Gastrocnemius medialis (tissue), 4 donors: Measurements from ENCODE around the gene TXNRD1. TPM values are rescaled to one million over a fixed set of nuclear protein-coding genes. Genes with fewer than 3 reads are reported as not detected.

Experiments
- ATAC-seq, 2 donors: fragments of 150-250 bp; one replicate each; pipeline ENCODE4 v1.9.1; 2016
- DNase-seq, 2 donors: peaks; one replicate each; pipeline ENCODE4 v3.0.0-alpha.2; 2019
- H3K27ac ChIP-seq, 4 donors: fragments of 200-600 bp; sonication (generic); 1 replicate in 1 of 4; 2 replicates in 3 of 4; pipeline ENCODE4 v1.5.1; 2016 to 2018; ENCODE audit warnings: mild to moderate bottlenecking in 2 of 4, moderate library complexity in 1 of 4
- H3K27me3 ChIP-seq, 3 donors: fragments of 200-600 bp; sonication (generic) in 2 of 3; 1 replicate in 1 of 3; 2 replicates in 2 of 3; pipeline versions ENCODE4 v1.5.1 to v1.6.0; 2016 to 2019; ENCODE audit warnings: mild to moderate bottlenecking in 1 of 3, moderate library complexity in 1 of 3
- H3K36me3 ChIP-seq, 2 donors: fragments of 200-600 bp; sonication (generic) in 1 of 2; one replicate each; pipeline ENCODE4 v1.5.1; 2017 to 2018
- H3K4me1 ChIP-seq, 2 donors: fragments of 200-600 bp; sonication (generic) in 1 of 2; one replicate each; pipeline ENCODE4 v1.5.1; 2016 to 2017; ENCODE audit warnings: mild to moderate bottlenecking in 2 of 2
- H3K4me3 ChIP-seq, 4 donors: fragments of 200-600 bp; sonication (generic) in 3 of 4; 1 replicate in 1 of 4; 2 replicates in 3 of 4; pipeline ENCODE4 v1.5.1; 2016 to 2019; ENCODE audit warnings: mild to moderate bottlenecking in 2 of 4
- H3K9me3 ChIP-seq, 3 donors: fragments of 200-600 bp; sonication (generic) in 2 of 3; 1 replicate in 1 of 3; 2 replicates in 2 of 3; pipeline ENCODE4 v1.5.1; 2016 to 2019
- POLR2A ChIP-seq, 2 donors: fragments of 450-650 bp; IDR thresholded peaks; one replicate each; pipeline ENCODE4 v1.6.1; 2017; ENCODE audit warnings: antibody characterized with exemption in 2 of 2, mild to moderate bottlenecking in 2 of 2, moderate library complexity in 2 of 2
- in situ Hi-C, 4 donors: fragments of 200-750 bp; cut with MboI; loops; one replicate each; pipeline versions ENCODE4 v1.15.0 to v1.8.0; 2017; ENCODE audit warnings: low sequenced_read_pairs in 4 of 4
- intact Hi-C: fragments of 100-400 bp; cut with DNase I; formaldehyde crosslinking; loops from one replicate; pipeline ENCODE4 v1.15.1; 2023; ENCODE audit warnings: low total_unique reads
- total RNA-seq, 4 donors: library from RNA; depleted of rRNA; stranded (reverse); fragments of >200 nt; gene quantifications; one replicate each; pipeline versions ENCODE4 v1.1.0 to v1.2.3, GENCODE V29; 2016
- TF ChIP-seq, protein P1 (sequence below), 5 experiments: fragments of 450-650 bp in 3 of 5; fragments of 200-600 bp in 2 of 5; sonication (generic) in 2 of 5; IDR thresholded peaks in 4 of 5; conservative IDR thresholded peaks in 1 of 5; 1 replicate in 4 of 5; 2 replicates in 1 of 5; pipeline ENCODE4 v1.5.1; 2016 to 2019; ENCODE audit warnings: antibody characterized with exemption in 5 of 5, mild to moderate bottlenecking in 3 of 5, moderate library complexity in 3 of 5

Gene TXNRD1
- total RNA-seq, 4 donors from 2014 or later = 96.6 to 139 (median 118) TPM

DNA sequence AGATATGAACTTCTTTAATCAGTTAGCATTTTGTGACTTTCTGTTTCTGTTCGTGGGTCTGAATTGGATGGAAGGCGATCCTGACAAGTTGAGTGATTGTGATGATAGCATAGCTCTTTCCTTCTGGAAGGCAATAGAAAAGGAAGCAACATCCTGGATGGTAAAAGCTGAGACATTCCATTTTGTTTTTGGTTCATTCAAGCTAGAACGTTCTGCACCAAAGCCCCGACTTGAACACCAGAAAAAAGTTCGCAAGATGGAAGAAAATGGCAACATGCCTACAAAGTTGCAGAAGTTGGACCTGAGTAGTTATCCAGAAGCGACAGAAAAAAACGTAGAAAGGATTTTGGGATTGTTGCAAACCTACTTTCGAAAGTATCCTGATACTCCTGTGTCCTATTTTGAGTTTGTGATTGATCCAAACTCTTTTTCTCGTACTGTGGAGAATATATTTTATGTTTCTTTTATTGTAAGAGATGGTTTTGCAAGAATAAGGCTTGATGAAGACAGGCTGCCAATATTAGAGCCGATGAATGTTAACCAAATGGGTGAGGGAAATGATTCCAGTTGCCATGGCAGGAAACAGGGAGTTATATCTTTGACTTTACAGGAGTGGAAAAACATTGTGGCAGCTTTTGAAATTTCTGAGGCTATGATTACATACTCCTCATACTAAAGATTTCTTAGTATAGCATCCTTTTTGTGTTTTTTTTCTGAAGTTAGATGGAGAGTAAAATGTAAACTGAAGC lies 88.9 kb downstream of the TXNRD1 start:
- no peak for DNase-seq
- no peak for ATAC-seq
- Histone ChIP-seq H3K27ac (peak overlapping the region; percentile 73 to 86 (median 80)), H3K36me3 (peaks cover 0 to under 1% of the 10 kb centered on the region in 2 donors), H3K4me1 (peaks cover 51 to 56% of the 10 kb centered on the region in 2 donors), H3K27me3 (no peaks in the 10 kb centered on the region), H3K4me3 (peak overlapping the region; percentile 47 to 57 (median 54)), H3K9me3 (no peaks in the 10 kb centered on the region)
- TF ChIP-seq, protein P1, sequence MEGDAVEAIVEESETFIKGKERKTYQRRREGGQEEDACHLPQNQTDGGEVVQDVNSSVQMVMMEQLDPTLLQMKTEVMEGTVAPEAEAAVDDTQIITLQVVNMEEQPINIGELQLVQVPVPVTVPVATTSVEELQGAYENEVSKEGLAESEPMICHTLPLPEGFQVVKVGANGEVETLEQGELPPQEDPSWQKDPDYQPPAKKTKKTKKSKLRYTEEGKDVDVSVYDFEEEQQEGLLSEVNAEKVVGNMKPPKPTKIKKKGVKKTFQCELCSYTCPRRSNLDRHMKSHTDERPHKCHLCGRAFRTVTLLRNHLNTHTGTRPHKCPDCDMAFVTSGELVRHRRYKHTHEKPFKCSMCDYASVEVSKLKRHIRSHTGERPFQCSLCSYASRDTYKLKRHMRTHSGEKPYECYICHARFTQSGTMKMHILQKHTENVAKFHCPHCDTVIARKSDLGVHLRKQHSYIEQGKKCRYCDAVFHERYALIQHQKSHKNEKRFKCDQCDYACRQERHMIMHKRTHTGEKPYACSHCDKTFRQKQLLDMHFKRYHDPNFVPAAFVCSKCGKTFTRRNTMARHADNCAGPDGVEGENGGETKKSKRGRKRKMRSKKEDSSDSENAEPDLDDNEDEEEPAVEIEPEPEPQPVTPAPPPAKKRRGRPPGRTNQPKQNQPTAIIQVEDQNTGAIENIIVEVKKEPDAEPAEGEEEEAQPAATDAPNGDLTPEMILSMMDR (IDR thresholded peaks at IDR 0.05 in 4 of 5, conservative IDR thresholded peaks at IDR 0.05 in 1 of 5) = no peak
- TF ChIP-seq POLR2A (IDR thresholded peaks at IDR 0.05) = no peak
- intact Hi-C loops (no loop called here), in situ Hi-C loops (loop anchor here in 1 of 4 donors (10.0 kb wide), 1 partner anchor 90 kb away; the partner anchor contains the start of gene TXNRD1)

DNA sequence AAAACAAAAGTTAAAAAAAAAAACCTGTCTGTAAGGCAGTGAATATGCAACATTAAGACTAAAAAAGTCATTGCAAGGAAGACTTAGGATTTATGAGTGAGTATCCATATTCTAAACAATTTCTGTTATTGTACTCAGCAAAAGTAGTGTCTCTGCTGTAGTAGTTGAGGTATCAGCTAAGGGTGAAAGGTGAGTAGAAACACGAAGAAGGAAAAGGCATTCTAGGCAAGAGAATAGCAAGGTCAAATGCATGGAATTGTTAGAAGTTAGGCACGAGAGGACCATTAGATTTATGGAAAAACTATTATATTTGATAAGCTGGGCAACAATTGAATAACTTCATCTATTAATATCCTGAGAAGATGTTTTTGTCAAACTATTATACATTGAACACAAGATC lies 89.8 kb downstream of the TXNRD1 start:
- peaks cover 49 to 51% of the 10 kb centered on the region in 2 donors for H3K4me1 ChIP-seq

DNA sequence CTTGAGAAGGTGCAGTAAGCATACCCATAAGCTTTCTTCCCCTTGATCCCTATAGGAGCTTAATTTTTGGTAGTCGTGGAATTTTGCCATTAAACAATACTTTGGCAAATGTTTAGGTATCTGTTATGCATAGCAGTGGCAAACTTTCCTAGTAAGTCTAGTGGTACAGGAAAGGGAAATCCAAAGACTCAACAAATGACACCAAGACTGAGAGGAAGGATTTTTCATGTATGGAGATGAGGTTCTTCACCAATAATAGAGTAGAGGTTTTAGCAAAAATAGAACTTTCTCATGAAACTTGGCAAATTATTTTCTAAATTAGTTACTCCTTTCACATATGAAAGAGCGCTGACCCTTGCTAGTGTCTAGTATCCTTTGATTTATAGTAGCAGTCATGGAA lies 90.8 kb downstream of the TXNRD1 start:
- ATAC-seq = no peak
- intact Hi-C loops = no loop called here
- no peaks in the 10 kb centered on the region for H3K27me3 ChIP-seq
- TF ChIP-seq POLR2A (IDR thresholded peaks at IDR 0.05) = no peak
- TF ChIP-seq, protein P1 (IDR thresholded peaks at IDR 0.05 in 4 of 5, conservative IDR thresholded peaks at IDR 0.05 in 1 of 5) = no peak
- H3K9me3 ChIP-seq = no peaks in the 10 kb centered on the region
- in situ Hi-C loops = loop anchor here in 1 of 4 donors (10.0 kb wide), 1 partner anchor 92 kb away; the partner anchor contains the start of gene TXNRD1
- H3K27ac ChIP-seq = peak overlapping the region in 3 of 4 donors; percentile 11 to 40 (median 12)
- no peak for DNase-seq
- no peak overlapping the region for H3K4me3 ChIP-seq
- peaks cover 0 to 17% of the 10 kb centered on the region in 2 donors for H3K36me3 ChIP-seq
- H3K4me1 ChIP-seq = peaks cover 47 to 51% of the 10 kb centered on the region in 2 donors

More for the DNA sequence above, 89.8 kb downstream of the TXNRD1 start:
- no peak overlapping the region for H3K4me3 ChIP-seq
- no peaks in the 10 kb centered on the region for H3K9me3 ChIP-seq
- peaks cover 0 to 8% of the 10 kb centered on the region in 2 donors for H3K36me3 ChIP-seq
- intact Hi-C loops = no loop called here
- ATAC-seq = no peak
- H3K27me3 ChIP-seq = no peaks in the 10 kb centered on the region
- no peak for DNase-seq
- no peak overlapping the region for H3K27ac ChIP-seq
- TF ChIP-seq, protein P1 (IDR thresholded peaks at IDR 0.05 in 4 of 5, conservative IDR thresholded peaks at IDR 0.05 in 1 of 5) = no peak
- no peak for TF ChIP-seq POLR2A (IDR thresholded peaks at IDR 0.05)
- in situ Hi-C loops = loop anchor here in 1 of 4 donors (10.0 kb wide), 1 partner anchor 91 kb away; the partner anchor contains the start of gene TXNRD1

DNA sequence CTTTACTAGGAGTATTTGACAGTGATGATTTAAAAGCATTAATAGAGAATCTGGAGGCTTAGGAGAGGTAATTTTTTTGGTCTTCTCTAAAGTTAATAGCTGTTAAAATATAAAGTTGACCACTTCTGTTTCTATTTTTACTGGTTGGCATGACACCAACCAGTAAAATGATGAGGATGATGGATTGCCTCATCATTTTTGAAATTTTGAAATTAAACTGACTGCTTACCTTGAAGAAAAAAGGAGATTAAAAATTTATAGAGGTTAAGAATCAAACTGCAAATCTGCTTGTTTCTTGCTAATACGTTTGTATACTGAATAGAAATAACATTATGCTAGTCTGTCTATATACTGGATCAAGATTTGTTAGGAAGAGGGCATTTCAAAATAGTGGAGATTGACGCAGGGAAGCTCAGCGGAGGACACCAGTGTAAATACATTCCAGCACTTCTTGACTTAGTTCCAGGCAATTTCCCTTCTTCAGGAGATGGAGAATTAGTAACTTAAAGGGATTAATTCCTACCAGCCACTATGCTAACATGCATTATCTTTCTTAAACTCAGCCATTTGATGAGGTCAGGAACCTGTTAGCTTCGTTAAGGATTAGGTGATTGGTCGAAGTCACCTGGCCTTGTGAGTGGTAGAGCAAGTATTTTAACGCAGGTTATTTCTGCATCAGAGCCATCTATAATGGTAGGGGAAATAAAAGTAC lies 91.5 kb downstream of the TXNRD1 start:
- Histone ChIP-seq H3K27ac (peak overlapping the region in 3 of 4 donors; percentile 11 to 40 (median 12)), H3K27me3 (no peaks in the 10 kb centered on the region), H3K4me3 (no peak overlapping the region), H3K4me1 (peaks cover 42 to 51% of the 10 kb centered on the region in 2 donors), H3K9me3 (no peaks in the 10 kb centered on the region), H3K36me3 (peaks cover 0 to 24% of the 10 kb centered on the region in 2 donors)
- TF ChIP-seq, protein P1 (IDR thresholded peaks at IDR 0.05 in 4 of 5, conservative IDR thresholded peaks at IDR 0.05 in 1 of 5) = no peak
- no peak for TF ChIP-seq POLR2A (IDR thresholded peaks at IDR 0.05)
- no peak for ATAC-seq
- DNase-seq = no peak
- intact Hi-C loops (no loop called here), in situ Hi-C loops (loop anchor here in 1 of 4 donors (10.0 kb wide), 1 partner anchor 92 kb away; the partner anchor contains the start of gene TXNRD1)
